HT-29 (cell line): ENCODE data around the gene TDRD7. TPM values are rescaled to one million over a fixed set of nuclear protein-coding genes. Genes with fewer than 3 reads are reported as not detected.
"Not testable (repeated sequence)": the region's sequence is repeated elsewhere in the genome, so short reads cannot be mapped to it uniquely, and the experiment has no call there.

Source experiments
- DNase-seq: peaks from one replicate; pipeline ENCODE4 v3.0.0-alpha.2; 2015; ENCODE audit warnings: low spot score
- total RNA-seq: library from RNA; depleted of rRNA; stranded (reverse); fragments of >200 nt; shearing (Covaris generic); gene quantifications from 2 replicates; pipeline ENCODE4 v1.2.3, GENCODE V29; 2014

The TDRD7 gene
- total RNA-seq, 1 experiment from 2014 or later, result 8.7 TPM

- DNase-seq, result no peak
These were observed 7.5 kb downstream of the TDRD7 start for GRCh38 chr9:97419309-97419867.

GRCh38 chr9:97425336-97425972, 13.6 kb downstream of the TDRD7 start:
- DNase-seq, result no peak

- DNase-seq, result no peak
These were observed 14.1 kb downstream of the TDRD7 start for GRCh38 chr9:97425973-97426336.

- DNase-seq, result no peak
These were observed 16.0 kb downstream of the TDRD7 start for GRCh38 chr9:97427885-97428284.

- DNase-seq, result no peak
These were observed 18.6 kb downstream of the TDRD7 start for GRCh38 chr9:97430316-97431043.

- DNase-seq, result no peak
These were observed 19.1 kb downstream of the TDRD7 start for GRCh38 chr9:97431044-97431441.

- no peak for DNase-seq
These were observed 19.8 kb downstream of the TDRD7 start for GRCh38 chr9:97431549-97432143.

GRCh38 chr9:97437051-97437600, 25.2 kb downstream of the TDRD7 start:
- DNase-seq, result no peak

- no peak for DNase-seq
These were observed 26.4 kb downstream of the TDRD7 start for GRCh38 chr9:97438257-97438656.

- DNase-seq, result no peak
These were observed 26.8 kb downstream of the TDRD7 start for GRCh38 chr9:97438666-97439065.

- DNase-seq, result no peak
These were observed 28.3 kb downstream of the TDRD7 start for GRCh38 chr9:97440160-97440559.

GRCh38 chr9:97441729-97442128, 29.8 kb downstream of the TDRD7 start:
- DNase-seq, result peak; percentile 55

- no peak for DNase-seq
These were observed 33.3 kb downstream of the TDRD7 start for GRCh38 chr9:97445119-97445701.

- no peak for DNase-seq
These were observed 35.1 kb downstream of the TDRD7 start for GRCh38 chr9:97447001-97447400.

- DNase-seq, result not testable (repeated sequence)
These were observed 41.7 kb downstream of the TDRD7 start for GRCh38 chr9:97453573-97453972.

GRCh38 chr9:97456841-97457240, 44.9 kb downstream of the TDRD7 start:
- not testable (repeated sequence) for DNase-seq

GRCh38 chr9:97459326-97459725, 47.4 kb downstream of the TDRD7 start:
- no peak for DNase-seq

- no peak for DNase-seq
These were observed 50.3 kb downstream of the TDRD7 start for GRCh38 chr9:97462159-97462558.

GRCh38 chr9:97462914-97463313, 51.0 kb downstream of the TDRD7 start:
- no peak for DNase-seq

- peak; percentile 82 for DNase-seq
These were observed 57.0 kb downstream of the TDRD7 start for GRCh38 chr9:97468658-97469448.

- peak; percentile 8 for DNase-seq
These were observed 58.2 kb downstream of the TDRD7 start for GRCh38 chr9:97470076-97470475.
